HT1080 (cell line): Measurements from ENCODE around the gene SND1. TPM values are rescaled to one million over a fixed set of nuclear protein-coding genes. Genes with fewer than 3 reads are reported as not detected.

Experiments
- DNase-seq: peaks from one replicate; pipeline ENCODE4 v3.0.0-alpha.2; 2015; ENCODE audit warnings: low read depth
- total RNA-seq: library from RNA; depleted of rRNA; stranded (reverse); fragments of >200 nt; shearing (Covaris generic); gene quantifications from 2 replicates; pipeline ENCODE4 v1.2.3, GENCODE V29; 2014

SND1 gene
- total RNA-seq, 1 experiment from 2014 or later: 145 TPM

GRCh38 chr7:127765150-127765549 lies 113.2 kb downstream of the SND1 start:
- no peak for DNase-seq

DNA sequence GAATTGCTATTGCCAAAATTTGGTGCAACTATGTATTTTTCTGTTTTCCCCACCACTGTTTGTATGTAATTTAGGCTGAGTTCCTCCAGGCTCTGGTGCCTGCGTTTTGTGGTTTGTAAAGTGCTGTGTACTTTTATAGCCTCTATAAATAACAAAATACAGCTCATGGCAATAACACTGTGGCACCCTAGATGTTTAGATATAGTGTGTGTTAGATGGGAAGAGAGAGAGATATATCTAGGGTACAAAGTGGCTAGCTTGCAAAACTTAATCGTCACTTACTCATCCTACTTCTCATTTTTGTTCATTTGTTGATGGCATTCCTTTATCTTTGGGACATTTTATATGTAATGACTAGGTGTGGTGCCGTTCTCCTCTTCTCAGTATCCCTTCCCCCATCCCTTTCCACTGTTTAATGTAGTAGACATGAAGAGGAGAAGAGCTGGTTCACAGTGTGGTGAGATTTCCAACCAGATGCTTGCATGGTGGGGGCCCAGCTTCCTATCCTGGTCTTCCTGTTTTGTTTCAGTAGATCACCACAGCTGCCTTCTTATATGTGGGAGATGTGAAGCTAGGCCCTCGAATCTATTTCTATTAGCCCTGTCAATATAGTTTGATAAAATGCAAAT lies 115.0 kb downstream of the SND1 start:
- no peak for DNase-seq

GRCh38 chr7:127768241-127768640 lies 116.2 kb downstream of the SND1 start:
- DNase-seq: no peak

DNA sequence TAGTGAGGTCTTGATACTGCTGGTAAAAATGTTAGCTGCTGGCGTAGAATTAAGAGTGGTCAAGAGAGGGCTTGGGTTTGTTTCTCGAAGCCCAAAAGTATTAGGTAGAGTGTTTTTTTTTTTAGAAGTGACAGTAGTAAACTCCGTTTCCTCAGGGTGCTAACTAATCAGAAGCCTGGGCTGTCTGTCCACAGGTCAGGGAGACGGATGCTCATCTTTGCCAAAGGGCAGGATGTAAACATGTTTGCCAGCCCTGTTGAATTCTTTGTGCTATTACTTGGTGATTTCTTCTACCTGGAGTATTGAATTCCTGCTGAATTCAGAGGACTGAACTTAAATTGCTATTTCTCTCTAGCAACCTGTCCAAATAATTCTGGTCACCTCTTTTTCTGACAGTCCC lies 117.1 kb downstream of the SND1 start:
- no peak for DNase-seq

DNA sequence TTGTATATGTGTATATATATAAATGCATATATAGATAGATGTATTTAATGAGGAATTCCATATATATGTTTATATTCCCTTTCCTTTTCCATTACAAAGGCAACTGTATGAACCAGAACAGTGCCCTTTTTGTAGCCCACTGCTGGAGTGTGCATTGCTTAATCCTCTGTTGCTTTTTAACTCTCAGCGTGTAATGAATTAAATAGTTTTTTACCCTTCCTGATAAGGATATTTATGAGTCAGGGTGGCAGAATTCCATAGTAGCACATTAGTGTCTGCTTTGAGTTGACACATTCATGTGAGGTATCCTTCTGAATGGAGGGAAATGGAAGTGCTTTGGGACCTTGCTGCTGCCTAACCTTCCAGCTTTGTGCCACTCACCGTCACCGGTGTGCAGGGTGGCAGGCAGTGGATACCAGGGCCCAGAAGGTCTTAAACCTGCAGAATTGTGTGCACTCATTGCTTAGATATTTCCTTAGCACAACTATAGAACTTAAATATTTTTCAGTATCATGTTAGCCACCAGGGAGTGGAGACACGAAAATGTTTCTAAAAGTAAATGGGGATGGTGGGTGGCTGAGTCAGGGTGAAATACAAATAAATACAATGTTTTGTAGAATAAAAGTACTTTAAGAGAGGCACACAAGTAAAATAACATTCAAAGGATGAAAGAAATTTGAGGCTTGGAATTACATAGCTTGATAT lies 117.9 kb downstream of the SND1 start:
- DNase-seq: peak; percentile 28

- no peak for DNase-seq
Observed at GRCh38 chr7:127770885-127771284, 118.9 kb downstream of the SND1 start.

DNA sequence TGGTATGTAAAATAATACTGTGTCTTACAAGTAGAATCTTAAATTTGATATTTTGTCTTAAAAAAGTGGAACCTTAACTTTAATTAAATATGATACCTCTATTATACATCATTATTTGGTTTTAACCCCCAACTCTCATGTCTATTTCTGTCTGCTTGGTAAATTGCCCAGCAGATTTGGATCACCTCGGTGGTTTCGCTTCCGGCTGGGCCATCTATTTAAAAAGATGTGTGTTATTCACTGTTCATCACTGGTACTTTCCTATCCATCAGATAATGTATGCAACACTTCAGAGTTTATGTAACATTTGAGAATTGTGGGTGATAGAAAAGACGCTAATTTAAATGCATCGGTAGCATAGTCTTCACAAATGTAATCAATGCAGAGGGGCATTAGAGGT lies 119.7 kb downstream of the SND1 start:
- DNase-seq: no peak

DNA sequence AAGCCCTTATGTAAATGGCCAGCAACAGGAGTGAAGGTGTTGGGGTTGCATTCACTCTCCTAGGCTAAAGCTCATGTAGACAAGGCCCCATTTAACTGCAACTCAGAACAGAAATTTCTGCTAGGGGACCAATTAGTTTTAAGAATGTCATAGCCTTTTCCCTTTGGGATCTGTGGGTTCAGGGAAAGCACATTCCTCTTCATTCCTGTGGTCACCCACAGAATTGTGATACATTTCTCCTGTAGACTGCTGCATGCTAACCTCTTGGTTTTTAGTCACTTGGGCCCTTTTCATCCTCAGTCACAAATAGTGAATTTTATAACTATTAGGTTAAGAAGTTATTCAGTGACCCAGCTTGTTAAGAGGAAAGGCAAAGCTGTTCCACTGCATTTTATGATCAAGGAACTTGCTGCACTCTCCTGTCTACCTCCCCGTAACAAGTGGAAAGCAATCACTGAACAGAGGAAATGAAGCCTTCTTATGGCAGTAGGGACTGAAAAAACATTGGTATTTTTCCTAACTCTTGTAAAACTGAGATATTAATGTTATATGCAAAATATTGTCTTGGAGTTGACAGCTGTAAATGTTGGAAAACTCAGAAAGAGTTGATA lies 124.9 kb downstream of the SND1 start:
- DNase-seq: peak; percentile 67

DNA sequence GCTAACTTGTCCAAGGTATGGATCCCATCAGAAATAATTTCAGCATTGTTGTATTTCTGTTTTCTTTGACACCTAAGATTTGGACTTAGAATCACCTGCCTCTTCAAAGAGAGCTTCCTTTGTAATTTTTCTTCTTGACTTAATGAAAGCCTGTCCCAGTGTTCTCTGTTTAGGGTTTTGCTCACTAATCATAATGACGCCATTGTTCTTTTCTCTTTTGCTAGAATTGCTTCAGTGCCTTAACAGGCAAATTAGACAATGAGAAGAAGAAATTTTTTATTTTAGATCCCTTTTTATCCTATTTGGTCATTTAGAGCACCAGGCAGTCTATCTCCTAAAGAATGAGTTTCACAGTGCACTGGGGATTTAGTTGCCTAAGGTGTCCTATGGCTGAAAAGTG lies 128.5 kb downstream of the SND1 start:
- no peak for DNase-seq

- DNase-seq: no peak
Observed at GRCh38 chr7:127781081-127781480, 129.1 kb downstream of the SND1 start.

DNA sequence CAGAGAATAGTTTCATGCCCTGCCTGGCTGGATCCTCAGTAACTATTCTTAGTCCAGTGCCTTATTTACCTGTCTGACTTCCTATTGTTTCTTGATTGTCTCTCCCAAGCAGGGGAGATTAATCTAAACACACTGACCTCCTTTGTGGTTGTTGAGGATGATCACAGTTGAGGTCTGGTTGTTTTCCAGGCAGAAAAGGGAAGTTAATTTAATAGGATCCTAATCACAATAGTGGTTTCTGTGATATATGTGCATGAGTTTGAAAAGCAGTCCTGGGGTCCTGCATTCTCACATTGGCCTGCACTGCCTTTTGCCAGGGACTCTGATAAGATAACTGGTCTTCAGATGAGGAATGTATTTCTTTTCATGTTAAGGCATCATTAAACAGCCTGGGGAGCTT lies 130.1 kb downstream of the SND1 start:
- no peak for DNase-seq

DNA sequence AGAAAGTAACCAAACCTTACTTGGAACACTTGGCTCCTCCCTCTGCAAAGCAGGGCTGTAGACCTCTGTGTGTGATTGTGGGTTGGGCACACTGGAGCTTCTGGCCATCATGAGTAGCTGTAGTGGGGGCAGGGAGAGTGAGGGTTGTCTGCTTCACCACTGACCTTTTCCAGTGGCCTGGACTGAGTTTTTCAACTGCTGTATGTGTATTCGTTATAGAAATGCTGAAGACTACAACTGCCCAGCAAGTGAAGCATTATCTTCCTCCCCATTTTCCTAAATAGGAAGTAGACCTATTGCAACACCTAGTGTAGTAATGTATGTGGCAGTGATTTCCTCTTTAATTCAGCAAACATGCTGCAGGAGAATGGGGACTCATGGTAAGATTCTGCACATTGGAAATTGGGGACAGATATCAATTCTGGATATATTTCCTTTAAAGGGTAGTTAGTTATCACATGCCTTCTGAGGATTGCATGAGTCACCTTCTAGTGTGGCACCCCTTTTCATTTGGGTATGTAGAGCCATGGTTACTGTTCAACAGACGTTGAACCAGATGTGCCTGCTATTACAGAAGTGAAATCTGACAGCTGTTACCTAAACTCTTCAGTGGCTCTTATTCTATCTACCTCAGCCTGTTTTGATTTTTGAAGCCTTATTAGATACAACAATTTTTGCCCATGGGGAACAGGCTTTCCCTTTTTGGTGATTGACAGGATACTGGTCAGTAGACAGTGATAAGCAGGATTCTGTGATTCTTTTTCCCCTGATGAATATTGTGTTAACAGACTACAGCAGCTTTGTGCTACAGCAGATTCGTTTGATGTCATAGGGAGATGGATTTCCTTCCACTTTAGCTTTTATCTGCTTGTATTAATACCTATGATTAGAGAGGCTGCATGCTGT lies 130.9 kb downstream of the SND1 start:
- DNase-seq: no peak

GRCh38 chr7:127786184-127786583 lies 134.2 kb downstream of the SND1 start:
- DNase-seq: no peak

DNA sequence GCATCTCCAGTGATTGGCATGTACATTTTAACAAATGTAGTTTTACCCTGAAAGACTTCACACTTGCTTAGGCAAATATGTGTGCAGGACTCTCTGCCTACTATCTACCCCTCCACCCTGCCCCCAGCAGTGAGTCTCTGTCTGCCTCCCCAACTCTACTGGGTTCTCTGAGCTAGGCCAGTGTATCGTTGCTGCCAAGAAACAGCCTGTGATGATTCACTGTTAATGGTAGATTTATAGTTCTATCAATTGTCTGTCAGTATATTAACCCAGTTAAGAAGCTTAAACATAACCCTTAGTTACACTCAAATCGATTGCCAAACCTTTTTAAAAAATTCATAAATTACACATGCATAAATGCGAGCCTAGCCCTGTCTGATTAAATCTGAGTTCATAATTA lies 137.0 kb downstream of the SND1 start:
- no peak for DNase-seq

DNA sequence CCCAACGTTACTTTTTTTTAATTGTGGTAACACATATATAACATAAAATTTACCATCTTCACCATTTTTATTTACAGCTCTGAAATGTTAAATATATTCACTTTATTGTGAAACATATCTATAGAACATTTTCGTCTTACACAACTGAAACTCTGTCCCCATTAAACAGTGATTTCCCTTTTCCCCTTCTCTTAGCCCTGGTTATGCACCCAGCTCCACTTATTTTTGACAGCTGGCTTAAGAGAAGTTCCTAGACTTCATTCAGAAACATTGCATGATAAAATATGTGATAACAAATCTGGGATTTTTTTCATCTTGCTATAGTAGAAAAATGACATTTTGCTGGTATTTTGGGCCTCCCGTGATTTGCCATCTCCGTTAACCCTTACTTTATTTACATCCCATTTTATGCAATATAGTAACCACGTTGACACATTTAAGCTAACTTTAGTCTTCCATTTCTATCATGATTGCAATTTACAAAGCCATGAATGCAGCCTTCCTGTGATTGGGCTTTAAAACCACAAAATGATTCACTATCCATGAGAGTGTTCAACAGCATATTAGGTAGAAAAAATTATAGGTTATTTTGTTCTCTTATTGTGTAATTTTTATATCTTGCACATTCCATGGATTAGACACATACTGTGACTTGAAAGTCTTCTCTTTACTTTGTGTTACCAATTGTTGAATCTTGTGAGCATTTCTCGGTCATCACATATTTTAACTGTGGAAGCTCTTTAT lies 139.6 kb downstream of the SND1 start:
- peak; percentile 52 for DNase-seq

DNA sequence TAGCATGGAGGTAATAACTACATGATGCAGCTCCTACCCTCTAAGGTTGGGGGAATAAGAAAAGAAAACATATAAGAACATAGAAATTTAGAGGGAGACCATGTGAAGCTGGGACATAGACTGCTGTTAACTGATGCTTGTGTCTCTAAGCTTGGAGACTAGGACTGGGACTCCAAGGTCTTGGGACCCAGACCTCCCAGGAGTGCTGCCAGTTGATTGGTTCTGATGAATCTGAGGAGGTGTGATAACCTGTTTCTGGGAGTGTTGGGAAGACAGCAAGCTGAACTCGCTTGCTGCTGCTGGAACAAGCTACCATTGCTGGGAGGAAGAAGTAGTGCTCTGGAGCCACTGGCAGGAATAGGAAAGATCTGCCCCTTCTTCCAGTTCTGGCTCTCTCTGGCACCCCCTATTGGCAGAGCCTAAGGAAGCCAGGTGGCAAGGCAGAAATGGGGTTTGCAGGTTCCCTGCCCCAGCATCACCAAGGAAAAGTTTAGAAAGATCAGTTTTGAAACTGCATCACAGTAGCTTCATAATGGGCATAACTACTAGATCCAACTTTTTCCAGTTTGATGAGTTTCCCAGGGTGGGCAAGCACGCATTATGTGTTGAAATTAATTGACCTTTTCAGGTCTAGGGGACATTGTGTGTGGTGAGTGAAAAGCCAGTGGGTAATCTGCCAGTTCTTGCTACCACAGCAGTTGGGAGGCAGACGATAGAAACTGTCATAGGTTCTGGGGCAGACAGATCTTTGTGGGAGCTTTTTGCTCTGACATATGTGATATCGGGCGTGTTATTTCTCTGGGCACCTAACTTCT lies 140.7 kb downstream of the SND1 start:
- DNase-seq: peak; percentile 13

DNA sequence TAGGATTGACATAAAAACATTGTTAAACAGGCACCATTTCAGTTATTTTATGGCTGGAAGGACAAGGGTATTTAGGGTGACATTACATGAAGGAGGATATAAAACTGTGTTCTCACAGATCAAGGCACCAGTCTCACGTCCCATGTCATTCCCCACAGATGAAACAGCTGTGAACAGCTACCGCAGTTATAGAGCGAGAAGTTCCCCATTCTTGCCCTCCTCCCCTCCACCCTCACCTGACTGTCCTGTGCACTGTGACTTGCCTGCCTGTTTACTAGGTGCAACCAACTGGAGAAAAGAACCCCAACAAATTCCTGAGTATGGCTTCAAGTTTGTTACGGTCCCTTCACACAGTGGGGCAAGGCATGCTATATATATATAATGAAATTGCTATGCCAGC lies 141.6 kb downstream of the SND1 start:
- no peak for DNase-seq

GRCh38 chr7:127794136-127794535 lies 142.1 kb downstream of the SND1 start:
- no peak for DNase-seq

DNA sequence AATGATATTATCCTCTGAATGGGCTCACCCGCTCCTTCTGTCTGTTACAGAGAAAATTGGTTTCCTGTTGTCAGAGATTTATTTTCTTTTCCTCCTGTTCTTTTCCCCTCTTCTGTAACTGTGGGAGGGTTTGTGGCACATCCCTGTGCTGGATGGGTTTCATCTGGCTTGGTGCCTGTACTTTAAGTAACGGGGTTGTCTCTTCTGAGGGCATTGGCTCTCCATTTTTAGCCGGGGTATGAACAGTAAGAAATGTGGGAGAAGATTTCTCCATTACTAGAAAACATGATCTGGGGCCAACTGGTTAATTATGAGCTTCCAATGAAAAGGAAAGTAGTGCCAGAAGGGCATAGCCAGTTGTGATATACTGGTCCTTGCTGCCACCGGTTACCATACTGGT lies 142.6 kb downstream of the SND1 start:
- DNase-seq: no peak

DNA sequence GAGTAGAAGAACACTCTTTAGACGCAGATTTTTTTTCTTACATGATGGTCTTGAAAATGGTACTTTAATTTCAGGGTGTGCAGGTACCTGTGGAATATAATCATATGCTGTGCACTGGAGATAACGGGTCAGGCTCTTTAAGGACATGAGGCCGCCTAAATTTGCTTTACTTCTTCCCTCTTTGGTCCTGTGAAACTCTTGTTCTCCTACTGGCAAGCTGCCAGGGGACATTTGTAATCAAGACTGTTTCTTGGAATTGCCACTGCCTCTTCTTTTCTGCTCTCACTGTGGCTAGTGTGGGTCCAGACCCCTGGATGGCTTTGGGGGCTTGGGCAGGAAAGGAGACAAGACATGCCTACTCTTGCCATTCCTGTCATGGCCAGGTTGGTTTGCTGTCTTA lies 146.0 kb downstream of the SND1 start:
- DNase-seq: no peak
